Right ventricle myocardium superior (tissue), 1 donor: ENCODE measurements around the gene TFAP2D. TPM values are rescaled to one million over a fixed set of nuclear protein-coding genes. Genes with fewer than 3 reads are reported as not detected.

Experiments
- ATAC-seq: fragments of 200-7000 bp; cut with Tn5 transposase; one replicate; pipeline ENCODE4 v1.9.1; 2020; ENCODE audit warnings: mild to moderate bottlenecking; ENCODE audit not compliant: poor library complexity
- DNase-seq: peaks from one replicate; pipeline ENCODE4 v3.0.0-alpha.2; 2020
- intact Hi-C: fragments of 100-400 bp; cut with DNase I; formaldehyde crosslinking; loops from one replicate; pipeline ENCODE4 v1.11.2; 2022
- long read RNA-seq: library from polyadenylated mRNA; unstranded; transcript quantifications from one replicate; pipeline ENCODE4 v2.0.0, GENCODE V29; 2021
- total RNA-seq: library from RNA; stranded (reverse); fragmentation: NEBNext Ultra II Directional; extraction: Animal tissue kit (Norgen Biotek cat#: 25700); gene quantifications from one replicate; pipeline ENCODE4 v1.2.1, GENCODE V29; 2021
- donor health status: DM: no; HTN: yes; CAD: no; lungs with severe emphysema.

TFAP2D gene
- not detected for total RNA-seq
- long read RNA-seq, result 0 reads

GRCh38 chr6:50713226-50713625 lies at the start of gene TFAP2D:
TSS of gene TFAP2D (plus strand) at chr6:50713526. CDS start at chr6:50714056, 530 bp downstream.
- ATAC-seq, result no peak
- no peak for DNase-seq
- intact Hi-C loops, result no loop called here

- DNase-seq (no peak), ATAC-seq (no peak)
- intact Hi-C loops, result no loop called here
Observed at GRCh38 chr6:50663806-50664205, 49.5 kb upstream of the TFAP2D start.

DNA sequence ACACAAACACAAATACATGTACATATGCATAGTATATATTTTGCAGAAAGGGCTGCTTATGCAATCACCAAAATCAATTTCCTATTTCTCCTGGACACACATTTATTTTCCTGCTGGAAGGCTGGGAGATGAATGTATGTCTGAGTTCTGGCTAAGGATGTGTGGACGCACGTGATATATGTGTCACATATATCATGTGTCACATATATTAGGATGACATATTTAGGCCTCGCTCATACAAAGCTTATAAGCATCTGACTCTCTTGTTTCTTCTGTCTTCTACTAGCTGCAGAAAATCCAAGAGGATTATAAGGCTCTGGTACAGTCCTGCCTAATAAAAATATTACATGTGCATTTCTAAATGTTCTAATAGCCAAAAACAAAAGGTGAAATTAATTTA lies 47.2 kb upstream of the TFAP2D start:
- intact Hi-C loops, result no loop called here
- ATAC-seq (no peak), DNase-seq (no peak)

DNA sequence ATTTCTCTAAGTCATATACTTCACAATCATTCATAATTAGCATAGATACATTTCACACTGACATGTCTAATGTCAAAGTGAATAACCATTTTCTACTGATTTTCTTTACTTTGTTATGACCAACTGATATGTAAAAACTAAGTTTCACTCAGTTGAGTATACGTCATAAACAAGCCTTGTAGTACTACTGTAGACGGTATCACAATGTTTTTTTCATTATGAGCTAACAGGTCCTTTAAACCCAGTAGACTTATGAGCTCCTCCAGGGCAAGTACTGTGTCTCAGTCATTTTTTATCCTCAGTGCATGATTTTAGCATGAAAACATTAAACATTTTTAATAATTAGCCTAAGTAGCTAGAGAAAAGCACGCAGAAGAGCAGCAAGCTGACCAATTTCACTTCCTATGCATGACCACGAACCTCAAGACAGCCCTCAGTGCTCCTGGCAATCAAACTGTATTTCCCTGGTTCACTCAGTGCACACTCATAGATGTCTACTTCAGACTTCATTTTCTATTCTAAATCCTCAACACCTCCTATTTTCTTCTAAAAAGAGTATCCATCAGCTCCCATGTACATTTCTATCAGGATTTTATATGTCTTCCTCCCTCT lies 32.0 kb upstream of the TFAP2D start:
- intact Hi-C loops, result no loop called here
- DNase-seq (no peak), ATAC-seq (no peak)

DNA sequence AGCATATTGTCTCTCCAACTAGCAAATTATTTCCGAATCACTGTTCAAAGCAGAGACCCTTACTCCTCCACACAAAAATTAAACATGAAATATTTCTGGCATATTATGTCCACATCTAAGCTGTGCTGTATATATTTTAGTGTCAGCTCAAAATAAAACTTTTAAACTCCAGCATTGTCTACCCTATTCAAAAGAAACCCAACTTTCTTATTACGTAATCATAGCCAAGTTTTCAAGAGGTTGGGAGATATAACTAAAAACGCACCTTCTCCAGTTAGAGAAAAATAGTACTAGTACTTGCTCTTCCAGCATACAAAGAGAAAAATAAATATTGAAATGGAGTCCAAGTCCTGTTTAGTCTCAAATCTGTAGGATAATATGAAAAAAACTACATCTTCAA lies 24.1 kb upstream of the TFAP2D start:
- ATAC-seq, result no peak
- DNase-seq, result no peak
- intact Hi-C loops, result no loop called here

GRCh38 chr6:50691814-50692495 lies 21.4 kb upstream of the TFAP2D start:
- intact Hi-C loops, result no loop called here
- ATAC-seq, result no peak
- no peak for DNase-seq

- intact Hi-C loops, result no loop called here
- ATAC-seq (no peak), DNase-seq (no peak)
Observed at GRCh38 chr6:50698546-50698945, 14.8 kb upstream of the TFAP2D start.

- intact Hi-C loops, result no loop called here
- no peak for DNase-seq
- ATAC-seq, result no peak
Observed at GRCh38 chr6:50699051-50699775, 14.1 kb upstream of the TFAP2D start.

- DNase-seq (no peak), ATAC-seq (no peak)
- intact Hi-C loops, result no loop called here
Observed at GRCh38 chr6:50706575-50706974, 6.8 kb upstream of the TFAP2D start.

DNA sequence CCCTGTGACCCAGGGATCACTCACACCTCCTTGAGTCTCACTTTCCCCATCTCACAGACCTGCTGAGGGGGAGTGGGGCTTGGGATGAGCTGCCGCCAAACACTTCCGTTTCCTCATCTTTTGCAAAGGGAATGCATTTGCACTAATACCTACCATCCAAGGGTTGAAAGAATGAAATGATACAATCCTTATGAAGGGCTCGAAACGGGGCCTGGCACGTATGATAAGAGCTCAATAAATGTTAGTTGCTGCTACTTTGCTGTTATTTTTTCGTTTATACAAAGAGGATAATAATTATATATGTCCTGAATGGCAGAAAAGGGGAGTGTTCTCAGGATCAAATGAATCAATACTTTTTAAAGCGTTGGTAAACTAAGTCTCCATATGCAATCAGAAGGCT lies 6.1 kb upstream of the TFAP2D start:
- intact Hi-C loops, result no loop called here
- ATAC-seq (no peak), DNase-seq (no peak)

GRCh38 chr6:50707652-50708300 lies 5.5 kb upstream of the TFAP2D start:
- intact Hi-C loops, result no loop called here
- DNase-seq, result peak; percentile 54
- ATAC-seq, result no peak

GRCh38 chr6:50708664-50709365 lies 4.5 kb upstream of the TFAP2D start:
- no peak for ATAC-seq
- intact Hi-C loops, result no loop called here
- DNase-seq, result no peak

GRCh38 chr6:50709366-50709734 lies 4.0 kb upstream of the TFAP2D start:
- ATAC-seq (no peak), DNase-seq (no peak)
- intact Hi-C loops, result no loop called here

- no peak for ATAC-seq
- intact Hi-C loops, result no loop called here
- no peak for DNase-seq
Observed at GRCh38 chr6:50711686-50712085, 1.6 kb upstream of the TFAP2D start.

GRCh38 chr6:50712291-50712690 lies 1.0 kb upstream of the TFAP2D start:
- intact Hi-C loops, result no loop called here
- ATAC-seq (no peak), DNase-seq (no peak)

DNA sequence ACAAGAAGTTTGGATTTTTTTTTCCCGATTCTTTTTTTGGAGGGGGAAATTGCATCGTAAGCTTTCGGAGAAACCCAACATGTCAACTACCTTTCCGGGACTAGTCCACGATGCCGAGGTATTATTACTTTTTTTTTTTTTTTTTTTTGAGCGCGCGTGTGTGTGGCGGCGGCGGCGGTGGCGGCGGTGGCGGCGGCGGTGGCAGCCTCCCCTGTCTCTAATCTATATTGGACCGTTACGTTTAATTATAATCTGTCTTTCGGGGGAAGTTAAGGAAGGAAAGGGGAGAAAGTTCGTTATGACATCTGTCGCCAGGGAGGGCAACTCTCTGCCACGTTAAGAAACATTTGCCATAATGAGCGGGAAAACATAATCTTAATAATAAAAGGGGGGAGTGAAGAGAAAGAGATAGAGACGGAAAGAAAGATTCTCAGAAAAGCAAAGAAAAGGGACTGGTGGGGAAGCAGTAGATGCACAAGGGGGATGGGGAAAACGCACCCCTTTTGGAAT lies 706 bp downstream of the TFAP2D start:
- ATAC-seq (no peak), DNase-seq (no peak)
- intact Hi-C loops, result no loop called here

DNA sequence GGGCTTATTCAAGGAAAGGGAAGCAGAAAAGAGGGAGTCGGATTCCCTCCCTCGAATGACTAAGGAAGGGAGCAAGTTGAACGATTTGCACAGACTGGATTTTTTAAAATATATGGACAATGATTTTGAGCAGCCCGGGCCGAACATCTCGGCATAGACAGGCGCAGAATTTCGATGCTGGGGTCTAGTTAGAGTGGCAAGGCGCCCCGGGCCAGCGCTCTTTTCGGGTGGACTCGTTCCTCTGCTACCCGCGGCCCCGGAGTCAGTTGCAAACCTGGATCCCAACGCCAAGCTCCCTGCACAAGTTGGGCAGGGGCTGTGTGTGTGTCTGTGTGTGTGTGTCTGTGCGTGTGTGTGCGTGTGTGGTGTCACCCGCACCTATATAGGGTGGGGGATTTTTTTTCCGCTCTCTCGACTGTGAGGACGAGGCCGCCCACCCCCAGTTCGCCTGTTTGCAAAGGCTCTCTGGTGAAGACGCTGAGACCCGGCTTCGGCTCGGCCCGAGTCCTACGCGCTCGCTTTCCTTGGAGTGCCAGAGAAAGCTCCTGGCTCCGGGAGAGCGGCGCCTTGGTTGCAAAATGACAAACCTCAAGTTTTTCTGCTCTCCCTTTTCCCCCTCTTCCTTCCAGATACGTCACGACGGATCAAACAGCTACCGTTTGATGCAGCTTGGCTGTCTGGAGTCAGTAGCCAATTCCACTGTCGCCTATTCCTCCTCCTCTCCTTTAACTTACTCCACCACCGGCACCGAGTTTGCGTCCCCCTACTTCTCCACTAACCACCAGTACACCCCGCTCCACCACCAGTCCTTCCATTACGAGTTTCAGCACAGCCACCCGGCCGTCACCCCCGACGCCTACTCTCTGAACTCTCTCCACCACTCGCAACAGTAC lies 1.4 kb downstream of the TFAP2D start:
- ATAC-seq (no peak), DNase-seq (no peak)
- intact Hi-C loops, result no loop called here

- DNase-seq, result no peak
- ATAC-seq, result no peak
- intact Hi-C loops, result no loop called here
Observed at GRCh38 chr6:50716899-50717509, 3.7 kb downstream of the TFAP2D start.
